Neural cell (in vitro differentiated cells): ENCODE measurements around the gene CEMIP2.

ENCODE experiments used
- CTCF ChIP-seq: fragments of 450-650 bp; IDR thresholded peaks from 2 replicates; pipeline ENCODE4 v1.5.1; 2014; ENCODE audit warnings: antibody characterized with exemption, mild to moderate bottlenecking, moderate library complexity; ENCODE audit not compliant: poor library complexity, severe bottlenecking
- MXI1 ChIP-seq: fragments of 450-650 bp; conservative IDR thresholded peaks from 2 replicates; pipeline ENCODE4 v1.6.1; 2014; ENCODE audit warnings: antibody characterized with exemption, mild to moderate bottlenecking; ENCODE audit not compliant: poor library complexity, severe bottlenecking
- RAD21 ChIP-seq: fragments of 450-650 bp; conservative IDR thresholded peaks from 2 replicates; pipeline ENCODE4 v1.6.1; 2014; ENCODE audit warnings: antibody characterized with exemption, mild to moderate bottlenecking, moderate library complexity

- no peak for TF ChIP-seq CTCF
- TF ChIP-seq MXI1, result no peak
- TF ChIP-seq RAD21, result no peak
Measured at GRCh38 chr9:71677209-71677608, 91.1 kb downstream of the CEMIP2 start.
